Naive thymus-derived CD4-positive, alpha-beta T cell (primary cell): ENCODE results near the gene TAS2R7. TPM values are rescaled to one million over a fixed set of nuclear protein-coding genes. Genes with fewer than 3 reads are reported as not detected.
"Not testable (repeated sequence)": the region's sequence is repeated elsewhere in the genome, so short reads cannot be mapped to it uniquely, and the experiment has no call there.

Experiments
- ATAC-seq: fragments of 150-1000 bp; cut with Tn5 transposase; 2 replicates; pipeline ENCODE4 v1.10.0; 2021; ENCODE audit warnings: mild to moderate bottlenecking, moderate library complexity
- CTCF ChIA-PET: fragments of 350-600 bp; sonication (Branson Sonifier 250); formaldehyde crosslinking; loops from one replicate; lab custom pipeline; 2021; ENCODE audit warnings: antibody characterized with exemption; lab: Charles Lee
- POLR2A ChIA-PET: fragments of 350-600 bp; sonication (Branson Sonifier 250); formaldehyde crosslinking; loops from one replicate; lab custom pipeline; 2021; ENCODE audit warnings: antibody characterized with exemption, inconsistent platforms; lab: Charles Lee
- DNase-seq, 9 donors: peaks; one replicate each; pipeline versions ENCODE4 v3.0.0 to v3.0.0-alpha.2; 2020 to 2022; ENCODE audit warnings: mixed read lengths in 1 of 9
- H3K27ac ChIP-seq: one replicate; pipeline ENCODE4 v1.7.0; 2013; ENCODE audit warnings: mild to moderate bottlenecking, low read depth, low read length, moderate library complexity
- H3K27me3 ChIP-seq, 2 donors: one replicate each; pipeline ENCODE4 v1.7.0; 2013; ENCODE audit warnings: low read length in 2 of 2, mild to moderate bottlenecking in 2 of 2, moderate library complexity in 2 of 2; ENCODE audit not compliant: control insufficient read depth in 2 of 2, insufficient read depth in 2 of 2
- H3K36me3 ChIP-seq, 3 experiments: 1 replicate in 2 of 3; 2 replicates in 1 of 3; pipeline ENCODE4 v1.7.0; 2013; ENCODE audit warnings: low read length in 3 of 3, mild to moderate bottlenecking in 3 of 3, moderate library complexity in 1 of 3; ENCODE audit not compliant: insufficient read depth in 3 of 3, control insufficient read depth in 2 of 3
- H3K4me1 ChIP-seq, 2 donors: one replicate each; pipeline ENCODE4 v1.7.0; 2013; ENCODE audit warnings: low read length in 2 of 2, mild to moderate bottlenecking in 2 of 2, moderate library complexity in 1 of 2; ENCODE audit not compliant: control insufficient read depth in 2 of 2, insufficient read depth in 2 of 2
- H3K4me3 ChIP-seq: 2 replicates; pipeline ENCODE4 v1.7.0; 2013; ENCODE audit warnings: mild to moderate bottlenecking, low read length
- H3K9me3 ChIP-seq, 3 experiments: 1 replicate in 2 of 3; 2 replicates in 1 of 3; pipeline ENCODE4 v1.7.0; 2013; ENCODE audit warnings: low read length in 3 of 3; ENCODE audit not compliant: control insufficient read depth in 2 of 3
- H3K27ac Mint-ChIP-seq, 9 donors: one replicate each; pipeline ENCODE4 v1.8.0; 2020 to 2022; ENCODE audit warnings: mixed read lengths in 9 of 9, mild to moderate bottlenecking in 8 of 9, moderate library complexity in 5 of 9, inconsistent platforms in 2 of 9
- H3K27me3 Mint-ChIP-seq, 5 donors: one replicate each; pipeline ENCODE4 v1.8.0; 2021 to 2022; ENCODE audit warnings: mixed read lengths in 5 of 5, mild to moderate bottlenecking in 1 of 5
- H3K36me3 Mint-ChIP-seq, 5 donors: one replicate each; pipeline ENCODE4 v1.8.0; 2020 to 2022; ENCODE audit warnings: mixed read lengths in 5 of 5, mild to moderate bottlenecking in 3 of 5, inconsistent platforms in 1 of 5
- H3K4me1 Mint-ChIP-seq, 7 donors: one replicate each; pipeline ENCODE4 v1.8.0; 2020 to 2022; ENCODE audit warnings: mixed read lengths in 7 of 7, mild to moderate bottlenecking in 3 of 7, inconsistent platforms in 1 of 7
- H3K4me3 Mint-ChIP-seq, 10 donors: one replicate each; pipeline ENCODE4 v1.8.0; 2020 to 2022; ENCODE audit warnings: mild to moderate bottlenecking in 10 of 10, mixed read lengths in 10 of 10, moderate library complexity in 6 of 10, inconsistent platforms in 2 of 10
- H3K9me3 Mint-ChIP-seq, 11 donors: one replicate each; pipeline ENCODE4 v1.8.0; 2020 to 2022; ENCODE audit warnings: mixed read lengths in 11 of 11, mild to moderate bottlenecking in 4 of 11, inconsistent platforms in 1 of 11, moderate library complexity in 1 of 11
- intact Hi-C, 2 donors: fragments of 100-400 bp; cut with micrococcal nuclease; formaldehyde crosslinking; loops; one replicate each; pipeline ENCODE4 v1.15.1; 2023
- polyA plus RNA-seq, 2 donors: library from polyadenylated mRNA; unstranded; fragments of 300-500 nt; fragmentation: Illumina TruSeq; gene quantifications; one replicate each; pipeline ENCODE4 v1.2.3, GENCODE V29; 2021
- total RNA-seq, 6 experiments: library from RNA in 5 of 6; stranded (reverse) in 5 of 6; gene quantifications; 1 replicate in 5 of 6; 2 replicates in 1 of 6; pipeline ENCODE4 v1.2.3 and lab custom pipeline; 2021 to 2026

TAS2R7 gene
- total and polyA plus RNA-seq, 7 experiments from 2014 or later = not detected

DNA sequence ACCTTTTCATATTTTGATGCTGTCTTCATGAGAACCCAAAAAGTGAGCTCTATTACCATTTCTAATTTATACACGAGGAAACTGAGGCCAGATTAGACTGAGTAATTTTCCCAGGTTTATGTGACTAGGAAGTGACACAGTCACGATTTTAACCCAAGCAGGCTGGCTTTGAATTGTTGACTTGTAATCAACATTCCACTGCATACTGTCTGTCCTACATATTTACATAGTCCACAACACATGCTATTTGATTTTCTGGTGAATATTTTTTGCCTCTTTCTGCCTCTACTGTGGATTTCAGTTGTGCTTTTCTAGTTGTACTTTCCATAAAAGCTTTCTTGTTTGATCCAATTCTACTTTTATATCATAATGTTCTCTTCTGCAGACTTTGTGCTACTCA lies 8.2 kb downstream of the TAS2R7 start:
- no peaks in the 10 kb centered on the region for H3K4me1 Mint-ChIP-seq
- H3K9me3 Mint-ChIP-seq = peaks cover 0 to 3% (median 0%) of the 10 kb centered on the region in 11 donors
- DNase-seq = no peak
- CTCF ChIA-PET = no interaction called here
- no peaks in the 10 kb centered on the region for H3K9me3 ChIP-seq
- no peak overlapping the region for H3K4me3 ChIP-seq
- POLR2A ChIA-PET = no interaction called here
- H3K4me3 Mint-ChIP-seq = no peak overlapping the region
- no peak overlapping the region for H3K27ac ChIP-seq
- no peak for ATAC-seq
- intact Hi-C loops = no loop called here
- H3K27me3 ChIP-seq = peaks cover 3% of the 10 kb centered on the region in 2 donors
- H3K36me3 ChIP-seq = no peaks in the 10 kb centered on the region
- no peak overlapping the region for H3K27ac Mint-ChIP-seq
- H3K4me1 ChIP-seq = no peaks in the 10 kb centered on the region
- peaks cover 0 to 3% (median 0%) of the 10 kb centered on the region in 5 donors for H3K36me3 Mint-ChIP-seq
- H3K27me3 Mint-ChIP-seq = peaks cover 5 to 21% (median 13%) of the 10 kb centered on the region in 5 donors

DNA sequence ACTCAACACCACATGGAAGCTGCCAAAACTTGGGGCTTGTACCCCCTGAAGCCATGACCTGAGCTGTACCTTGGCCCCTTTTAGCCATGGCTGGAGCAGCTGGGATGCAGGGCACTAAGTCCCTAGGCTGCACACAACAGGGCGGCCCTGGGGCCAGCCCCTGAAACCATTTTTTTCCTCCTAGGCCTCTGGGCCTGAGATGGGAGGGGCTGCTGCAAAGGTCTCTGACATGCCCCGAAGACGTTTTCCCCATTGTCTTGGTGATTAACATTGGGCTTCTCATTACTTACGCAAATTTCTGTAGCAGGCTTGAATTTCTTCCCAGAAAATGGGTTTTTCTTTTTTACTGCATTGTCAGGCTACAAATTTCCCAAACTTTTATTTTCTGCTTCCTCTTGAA lies 10.7 kb downstream of the TAS2R7 start:
- H3K9me3 Mint-ChIP-seq, CTCF ChIA-PET, DNase-seq, H3K4me3 ChIP-seq, H3K4me3 Mint-ChIP-seq, H3K4me1 ChIP-seq, POLR2A ChIA-PET, H3K36me3 ChIP-seq, H3K4me1 Mint-ChIP-seq, intact Hi-C loops, H3K27me3 ChIP-seq, H3K9me3 ChIP-seq, H3K27ac Mint-ChIP-seq, ATAC-seq, H3K27ac ChIP-seq, H3K36me3 Mint-ChIP-seq: not testable (repeated sequence)
- H3K27me3 Mint-ChIP-seq = peaks cover 0 to 19% (median 14%) of the 10 kb centered on the region in 5 donors

DNA sequence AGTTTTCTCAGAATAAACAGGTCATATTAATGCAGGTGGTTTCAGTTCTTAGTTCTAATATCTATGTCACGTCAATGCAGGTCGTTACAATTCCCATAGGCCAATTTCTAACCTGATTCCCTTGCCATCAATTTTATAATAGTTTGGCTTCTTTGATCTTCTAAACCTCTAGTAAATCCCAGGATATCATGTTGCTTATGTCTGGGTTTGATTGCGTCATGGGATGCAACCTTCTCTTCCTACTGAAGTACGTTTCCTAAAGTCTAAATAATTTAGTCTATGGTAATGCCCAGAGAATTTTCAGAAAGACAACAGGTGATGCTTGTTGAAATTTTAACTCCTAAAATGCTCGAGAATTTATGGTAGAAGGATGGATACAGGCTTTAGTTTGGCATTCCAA lies 19.2 kb downstream of the TAS2R7 start:
- Histone ChIP-seq H3K4me3 (no peak overlapping the region), H3K27ac (no peak overlapping the region), H3K36me3 (no peaks in the 10 kb centered on the region), H3K9me3 (no peaks in the 10 kb centered on the region), H3K27me3 (no peaks in the 10 kb centered on the region), H3K4me1 (no peaks in the 10 kb centered on the region)
- POLR2A ChIA-PET = no interaction called here
- CTCF ChIA-PET = no interaction called here
- peaks cover 9 to 15% (median 14%) of the 10 kb centered on the region in 5 donors for H3K27me3 Mint-ChIP-seq
- DNase-seq = no peak
- H3K4me1 Mint-ChIP-seq = no peaks in the 10 kb centered on the region
- no peak overlapping the region for H3K27ac Mint-ChIP-seq
- intact Hi-C loops = no loop called here
- no peak overlapping the region for H3K4me3 Mint-ChIP-seq
- no peaks in the 10 kb centered on the region for H3K36me3 Mint-ChIP-seq
- no peaks in the 10 kb centered on the region for H3K9me3 Mint-ChIP-seq
- no peak for ATAC-seq

DNA sequence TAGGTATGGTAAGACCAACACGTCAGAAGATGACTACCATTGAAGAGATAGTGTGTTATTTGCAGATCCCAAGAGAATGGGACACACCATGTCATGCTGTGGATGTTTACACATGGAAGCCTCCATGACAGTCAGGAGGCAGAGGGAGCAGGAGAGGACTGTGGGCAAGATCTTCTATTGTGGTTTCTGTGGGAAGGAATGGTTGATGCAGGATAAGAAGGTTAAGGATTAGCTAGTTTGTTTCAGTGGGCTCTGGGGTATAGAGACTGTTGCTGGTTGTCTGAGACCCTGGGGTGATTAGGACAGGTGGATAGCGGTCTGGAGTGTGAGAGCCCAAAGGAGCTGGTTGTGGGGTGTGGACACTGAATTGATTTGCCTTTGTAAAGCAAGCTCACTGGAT lies 23.3 kb downstream of the TAS2R7 start:
- Histone ChIP-seq H3K36me3 (no peaks in the 10 kb centered on the region), H3K27ac (no peak overlapping the region), H3K9me3 (no peaks in the 10 kb centered on the region), H3K4me3 (no peak overlapping the region), H3K27me3 (no peaks in the 10 kb centered on the region), H3K4me1 (no peaks in the 10 kb centered on the region)
- Mint-ChIP-seq H3K27me3 (peaks cover 9 to 20% (median 17%) of the 10 kb centered on the region in 5 donors), H3K36me3 (no peaks in the 10 kb centered on the region), H3K9me3 (no peaks in the 10 kb centered on the region), H3K27ac (no peak overlapping the region), H3K4me3 (no peak overlapping the region), H3K4me1 (no peaks in the 10 kb centered on the region)
- ChIA-PET CTCF (interaction anchor here (1.3 to 1.4 kb wide), 2 partner anchors 8 to 708 kb away, joined by 5 read pairs; no protein-coding TSS in a partner anchor), POLR2A (no interaction called here)
- intact Hi-C loops = no loop called here
- DNase-seq (no peak), ATAC-seq (no peak)

DNA sequence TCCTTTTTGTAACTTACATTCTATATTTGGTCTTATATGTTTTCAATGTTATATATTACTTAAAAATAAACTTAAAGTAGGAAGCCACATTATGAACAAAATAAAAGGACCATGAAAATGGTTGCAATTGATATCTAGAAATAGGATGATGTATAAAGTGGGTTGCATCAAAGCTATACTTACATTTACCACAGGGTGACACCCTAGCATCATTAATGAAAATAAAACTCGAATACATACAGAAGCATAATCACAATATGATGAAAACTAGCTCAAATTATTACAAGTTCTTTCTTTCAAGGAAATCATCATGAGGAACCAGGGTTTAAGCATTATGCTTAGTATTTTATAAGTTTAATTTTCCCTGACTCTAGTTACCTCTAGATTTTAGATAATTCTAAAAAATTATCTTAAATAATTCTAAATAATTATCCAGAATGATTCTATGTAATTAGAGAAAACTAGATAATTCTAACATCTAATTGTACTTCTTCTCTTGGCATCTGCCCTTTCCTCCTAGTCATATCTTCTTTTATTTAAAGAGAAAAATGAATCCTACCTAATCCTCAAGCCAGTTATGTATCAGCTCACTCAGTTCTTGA lies 31.2 kb downstream of the TAS2R7 start:
- ChIA-PET CTCF (interaction anchor here (0.6 to 4.2 kb wide), 8 partner anchors 9 to 1262 kb away, joined by 3 to 37 read pairs (median 4); no protein-coding TSS in a partner anchor), POLR2A (no interaction called here)
- ATAC-seq (peak; percentile 63), DNase-seq (peak in 7 of 9 donors; percentile 9 to 56 (median 45))
- Histone ChIP-seq H3K4me1 (no peaks in the 10 kb centered on the region), H3K27ac (no peak overlapping the region), H3K4me3 (no peak overlapping the region), H3K27me3 (no peaks in the 10 kb centered on the region), H3K9me3 (no peaks in the 10 kb centered on the region), H3K36me3 (no peaks in the 10 kb centered on the region)
- H3K4me3 Mint-ChIP-seq = no peak overlapping the region
- no peak overlapping the region for H3K27ac Mint-ChIP-seq
- intact Hi-C loops = loop anchor here (1.0 to 5.0 kb wide), 4 partner anchors 428 to 1556 kb away; no protein-coding TSS in a partner anchor
- H3K4me1 Mint-ChIP-seq = no peaks in the 10 kb centered on the region
- peaks cover 41 to 56% (median 52%) of the 10 kb centered on the region in 5 donors for H3K27me3 Mint-ChIP-seq
- no peaks in the 10 kb centered on the region for H3K9me3 Mint-ChIP-seq
- H3K36me3 Mint-ChIP-seq = no peaks in the 10 kb centered on the region

DNA sequence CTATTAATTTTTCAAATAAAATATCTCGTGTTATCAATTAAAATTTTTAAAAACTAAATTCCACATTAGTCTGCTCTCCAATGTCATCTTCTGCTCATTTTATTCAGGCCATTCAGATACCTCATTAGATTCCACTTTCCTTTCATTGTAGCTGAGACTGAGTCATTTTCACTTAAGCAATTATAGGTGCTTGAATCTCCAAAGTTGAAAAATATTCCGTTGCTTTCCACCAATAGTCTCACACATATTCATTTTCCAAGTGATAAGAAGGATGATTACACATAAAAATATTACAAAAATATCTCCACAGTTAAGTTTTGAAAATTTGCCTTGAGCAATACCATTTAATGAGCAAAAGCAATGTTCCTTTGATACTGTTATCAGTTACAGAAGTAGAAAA lies 42.8 kb downstream of the TAS2R7 start:
- no peaks in the 10 kb centered on the region for H3K4me1 ChIP-seq
- H3K4me1 Mint-ChIP-seq = no peaks in the 10 kb centered on the region
- H3K4me3 Mint-ChIP-seq = no peak overlapping the region
- H3K27ac ChIP-seq = no peak overlapping the region
- H3K9me3 ChIP-seq = peaks cover 0 to 8% (median 8%) of the 10 kb centered on the region in 3 experiments
- peaks cover 0 to 11% (median 4%) of the 10 kb centered on the region in 5 donors for H3K36me3 Mint-ChIP-seq
- peaks cover 8 to 17% (median 12%) of the 10 kb centered on the region in 11 donors for H3K9me3 Mint-ChIP-seq
- DNase-seq = no peak
- H3K27me3 ChIP-seq = peaks cover 0 to 2% of the 10 kb centered on the region in 2 donors
- intact Hi-C loops = no loop called here
- no peaks in the 10 kb centered on the region for H3K36me3 ChIP-seq
- ChIA-PET POLR2A (no interaction called here), CTCF (interaction anchor here (1.1 to 1.4 kb wide), 2 partner anchors 10 to 440 kb away, joined by 3 read pairs; no protein-coding TSS in a partner anchor)
- no peak overlapping the region for H3K27ac Mint-ChIP-seq
- peaks cover 25 to 53% (median 42%) of the 10 kb centered on the region in 5 donors for H3K27me3 Mint-ChIP-seq
- ATAC-seq = no peak
- no peak overlapping the region for H3K4me3 ChIP-seq

DNA sequence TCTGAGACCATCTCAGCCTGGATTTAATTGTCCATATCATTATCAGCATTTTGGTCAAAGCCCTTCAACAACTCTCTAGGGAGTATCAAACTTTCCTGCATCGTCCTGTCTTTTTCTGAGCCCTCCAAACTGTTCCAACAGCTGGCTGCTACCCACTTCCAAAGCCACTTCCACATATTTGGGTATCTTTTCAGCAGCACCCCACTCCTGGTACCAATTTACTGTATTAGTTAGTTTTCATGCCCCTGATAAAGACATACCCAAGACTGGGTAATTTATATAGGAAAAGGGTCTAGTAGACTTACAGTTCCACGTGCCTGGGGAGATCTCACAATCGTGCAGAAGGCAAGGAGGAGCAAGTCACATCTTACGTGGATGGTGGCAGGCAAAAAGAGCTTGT lies 46.2 kb downstream of the TAS2R7 start:
- CTCF ChIA-PET = no interaction called here
- Mint-ChIP-seq H3K27ac (no peak overlapping the region), H3K4me3 (no peak overlapping the region)

More for the DNA sequence above, 46.2 kb downstream of the TAS2R7 start:
- Mint-ChIP-seq H3K36me3 (peaks cover 0 to 11% (median 4%) of the 10 kb centered on the region in 5 donors), H3K27me3 (peaks cover 26 to 54% (median 40%) of the 10 kb centered on the region in 5 donors), H3K4me1 (peaks cover 0 to under 1% (median 0%) of the 10 kb centered on the region in 7 donors), H3K9me3 (peaks cover 8 to 17% (median 12%) of the 10 kb centered on the region in 11 donors)
- Histone ChIP-seq H3K27ac (no peak overlapping the region), H3K4me3 (no peak overlapping the region), H3K9me3 (peaks cover 0 to 8% (median 8%) of the 10 kb centered on the region in 3 experiments), H3K27me3 (peaks cover 0 to 2% of the 10 kb centered on the region in 2 donors), H3K36me3 (no peaks in the 10 kb centered on the region), H3K4me1 (no peaks in the 10 kb centered on the region)
- ATAC-seq = no peak
- intact Hi-C loops = no loop called here
- no peak for DNase-seq
- POLR2A ChIA-PET = no interaction called here
